Measurements from ENCODE around the gene RNLS.

The RNLS gene

GRCh38 chr10:88540351-88540750 is 42.8 kb downstream of the RNLS start:
- Histone ChIP-seq H3K9me3 (ENCODE audit: control insufficient read depth, insufficient read depth, low read depth, low read length) (no peaks in the 10 kb centered on the region), H3K36me3 (ENCODE audit: control insufficient read depth in 2 of 2, insufficient read depth in 1 of 2, low read length in 2 of 2) (no peaks in the 10 kb centered on the region), H3K4me3 (ENCODE audit: low read depth, low read length) (no peak overlapping the region), H3K4me1 (ENCODE audit: control insufficient read depth, insufficient read depth, low read length) (peaks cover 47% of the 10 kb centered on the region), H3K27ac (ENCODE audit: extremely low read depth, low read depth, low read length) (no peak overlapping the region)
- TF ChIP-seq ZNF398 (tag by site-specific recombination; IDR thresholded peaks at IDR 0.05): no peak
- no peak for TF ChIP-seq ZNF112 (tag by site-specific recombination; IDR thresholded peaks at IDR 0.05)
- TF ChIP-seq PBX3 (CRISPR knock-in tag; IDR thresholded peaks at IDR 0.05): no peak
- TF ChIP-seq ZNF23 (tag by site-specific recombination; IDR thresholded peaks at IDR 0.05; ENCODE audit: borderline replicate concordance): no peak
- ChIA-PET POLR2A (no interaction called here), CTCF (interaction anchor here (0.6 kb wide), 1 partner anchor 673 kb away, joined by 3 read pairs; no protein-coding TSS in a partner anchor)

GRCh38 chr10:88538048-88538447 is 45.1 kb downstream of the RNLS start:
- Histone ChIP-seq H3K4me1 (ENCODE audit: control insufficient read depth, insufficient read depth, low read length) (peaks cover 37% of the 10 kb centered on the region), H3K27ac (ENCODE audit: extremely low read depth, low read depth, low read length) (no peak overlapping the region), H3K9me3 (ENCODE audit: control insufficient read depth, insufficient read depth, low read depth, low read length) (no peaks in the 10 kb centered on the region), H3K36me3 (ENCODE audit: control insufficient read depth in 2 of 2, insufficient read depth in 1 of 2, low read length in 2 of 2) (no peaks in the 10 kb centered on the region), H3K4me3 (ENCODE audit: low read depth, low read length) (no peak overlapping the region)
- ChIA-PET POLR2A (no interaction called here), CTCF (no interaction called here)
- TF ChIP-seq ZNF37A (tag by site-specific recombination; IDR thresholded peaks at IDR 0.05) (no peak), ZNF701 (tag by site-specific recombination; IDR thresholded peaks at IDR 0.05) (no peak), ZNF521 (tag by site-specific recombination; IDR thresholded peaks at IDR 0.05) (no peak), ZNF510 (tag by site-specific recombination; IDR thresholded peaks at IDR 0.05; ENCODE audit: insufficient replicate concordance) (no peak), ZNF707 (tag by site-specific recombination; IDR thresholded peaks at IDR 0.05) (no peak), SP2 (tag by site-specific recombination; IDR thresholded peaks at IDR 0.05) (no peak)

- peaks cover 30% of the 10 kb centered on the region for H3K4me1 ChIP-seq (ENCODE audit: control insufficient read depth, insufficient read depth, low read length)
- H3K36me3 ChIP-seq (ENCODE audit: control insufficient read depth in 2 of 2, insufficient read depth in 1 of 2, low read length in 2 of 2): no peaks in the 10 kb centered on the region
- TF ChIP-seq GLI4 (tag by site-specific recombination; IDR thresholded peaks at IDR 0.05): no peak
- TF ChIP-seq ZNF621 (tag by site-specific recombination; IDR thresholded peaks at IDR 0.05): no peak
- TF ChIP-seq ZSCAN30 (tag by site-specific recombination; IDR thresholded peaks at IDR 0.05): no peak
- no peak for TF ChIP-seq ZNF707 (tag by site-specific recombination; IDR thresholded peaks at IDR 0.05)
- no peak for TF ChIP-seq ZBTB10 (tag by site-specific recombination; IDR thresholded peaks at IDR 0.05)
- TF ChIP-seq PRDM10 (tag by site-specific recombination; IDR thresholded peaks at IDR 0.05): peak; percentile 89
- TF ChIP-seq OVOL3 (tag by site-specific recombination; IDR thresholded peaks at IDR 0.05): no peak
- TF ChIP-seq ZXDB (tag by site-specific recombination; IDR thresholded peaks at IDR 0.05): no peak
- H3K4me3 ChIP-seq (ENCODE audit: low read depth, low read length): no peak overlapping the region
- POLR2A ChIA-PET: no interaction called here
- CTCF ChIA-PET: no interaction called here
- H3K9me3 ChIP-seq (ENCODE audit: control insufficient read depth, insufficient read depth, low read depth, low read length): no peaks in the 10 kb centered on the region
- no peak overlapping the region for H3K27ac ChIP-seq (ENCODE audit: extremely low read depth, low read depth, low read length)
These were observed 45.8 kb downstream of the RNLS start for GRCh38 chr10:88537322-88537721.
